Measurements from ENCODE around the gene F10. TPM values are rescaled to one million over a fixed set of nuclear protein-coding genes. Genes with fewer than 3 reads are reported as not detected.

The F10 gene
- total RNA-seq (10 to 100 TPM; 29.8 to 40.2 (median 34.4) TPM), polyA plus RNA-seq (44.9 TPM)
- long read RNA-seq, donor 1, transcript F10-202 (8 exons, 1,517 nt), result major isoform, 84 of 133 reads
- long read RNA-seq, donor 1, partial matches to known transcripts, result 39 of 133 reads
- long read RNA-seq, donor 1, other reads (novel, unspliced or antisense), result 4 of 133 reads
- long read RNA-seq, donor 2, transcript F10-202 (8 exons, 1,517 nt), result major isoform, 34 of 52 reads
- long read RNA-seq, donor 2, partial matches to known transcripts, result 11 of 52 reads
- long read RNA-seq, donor 2, other reads (novel, unspliced or antisense), result 1 of 52 reads
- long read RNA-seq, donor 3, transcript F10-202 (8 exons, 1,517 nt), result major isoform, 107 of 135 reads
- long read RNA-seq, donor 3, transcript F10-203 (8 exons, 1,450 nt), result minor isoform, 6 of 135 reads
- long read RNA-seq, donor 3, partial matches to known transcripts, result 9 of 135 reads
- long read RNA-seq, donor 3, other reads (novel, unspliced or antisense), result 8 of 135 reads
- long read RNA-seq, donor 4, transcript F10-202 (8 exons, 1,517 nt), result major isoform, 34 of 48 reads
- long read RNA-seq, donor 4, partial matches to known transcripts, result 9 of 48 reads
- long read RNA-seq, donor 4, other reads (novel, unspliced or antisense), result 4 of 48 reads

DNA sequence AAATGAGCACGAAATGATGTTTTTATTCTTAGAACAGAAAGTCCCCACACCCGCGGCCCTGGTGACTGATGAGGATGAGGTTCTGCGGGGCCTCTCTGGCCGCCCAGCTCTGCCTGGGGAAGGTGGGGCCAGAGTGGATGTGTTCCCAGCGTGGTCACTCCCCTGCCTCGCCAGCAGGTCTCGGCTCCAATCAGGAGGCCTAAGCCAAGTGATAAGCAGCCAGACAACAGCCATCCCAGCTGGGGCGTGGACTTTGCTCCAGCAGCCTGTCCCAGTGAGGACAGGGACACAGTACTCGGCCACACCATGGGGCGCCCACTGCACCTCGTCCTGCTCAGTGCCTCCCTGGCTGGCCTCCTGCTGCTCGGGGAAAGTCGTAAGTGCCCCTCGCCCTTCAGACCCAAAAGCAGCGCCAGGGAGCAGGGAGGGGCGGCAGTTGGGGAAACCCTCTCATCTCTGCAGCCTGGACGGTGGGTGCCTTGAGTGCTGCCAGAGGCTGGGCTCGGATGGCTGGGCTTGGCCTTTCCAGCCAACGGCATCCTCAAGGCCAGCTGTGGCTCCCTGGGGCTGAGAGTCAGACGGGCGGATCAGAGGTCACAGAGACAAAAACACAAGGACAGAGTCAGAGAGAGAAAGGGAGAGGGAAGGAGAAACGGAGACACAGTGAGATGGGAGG, at the start of gene F10:
Gene F10 (plus strand): TSS at position 250 of the 676 bp plus-strand sequence. CDS start 57 bp downstream, at position 307.
- Histone ChIP-seq H3K27ac (ENCODE audit: low read length) (peak within 1 kb of the TSS; percentile 53), H3K4me3 (ENCODE audit: low read length) (peak within 1 kb of the TSS; percentile 12), H3K27me3 (ENCODE audit: control insufficient read depth, insufficient read depth) (no peaks in the 10 kb centered on the region), H3K9me3 (ENCODE audit: control insufficient read depth, low read length) (no peaks in the 10 kb centered on the region), H3K4me1 (ENCODE audit: control insufficient read depth, insufficient read depth, low read length) (no peaks in the 10 kb centered on the region)
- 23% methylated on average over 23 of the region's 23 CpGs for whole genome bisulfite sequencing
- ATAC-seq, result peak; percentile 90 to 95
- intact Hi-C loops (cut with DNase I), result no loop called here
- peak; percentile 82 to 94 (median 91) for DNase-seq

DNA sequence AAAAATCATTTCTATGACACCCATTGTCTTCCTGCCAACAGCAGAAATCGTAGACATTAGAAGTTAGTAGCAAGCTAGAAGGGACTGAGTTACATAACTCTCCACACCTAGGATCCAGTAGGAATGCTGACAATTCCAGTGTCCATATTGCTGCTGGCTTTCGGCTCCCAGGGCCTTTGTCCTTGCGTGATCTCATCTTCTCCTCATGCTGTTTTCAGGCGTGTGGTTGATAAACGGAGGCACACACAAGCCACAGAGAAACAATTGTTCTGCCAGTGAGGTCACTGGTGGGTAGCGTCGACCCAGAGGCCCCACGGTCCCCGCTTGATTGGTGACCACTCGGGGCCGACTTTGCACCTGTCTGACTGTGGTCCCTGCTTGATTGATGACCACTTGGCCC, 48.7 kb upstream of the F10 start:
- Histone ChIP-seq H3K27me3 (ENCODE audit: control insufficient read depth, insufficient read depth) (no peaks in the 10 kb centered on the region), H3K9me3 (ENCODE audit: control insufficient read depth, low read length) (no peaks in the 10 kb centered on the region), H3K27ac (ENCODE audit: low read length) (no peak overlapping the region), H3K4me1 (ENCODE audit: control insufficient read depth, insufficient read depth, low read length) (no peaks in the 10 kb centered on the region), H3K4me3 (ENCODE audit: low read length) (no peak overlapping the region)
- intact Hi-C loops (cut with DNase I), result no loop called here
- ATAC-seq (no peak), DNase-seq (no peak)
- 87% methylated on average over 11 of the region's 11 CpGs for WGBS

DNA sequence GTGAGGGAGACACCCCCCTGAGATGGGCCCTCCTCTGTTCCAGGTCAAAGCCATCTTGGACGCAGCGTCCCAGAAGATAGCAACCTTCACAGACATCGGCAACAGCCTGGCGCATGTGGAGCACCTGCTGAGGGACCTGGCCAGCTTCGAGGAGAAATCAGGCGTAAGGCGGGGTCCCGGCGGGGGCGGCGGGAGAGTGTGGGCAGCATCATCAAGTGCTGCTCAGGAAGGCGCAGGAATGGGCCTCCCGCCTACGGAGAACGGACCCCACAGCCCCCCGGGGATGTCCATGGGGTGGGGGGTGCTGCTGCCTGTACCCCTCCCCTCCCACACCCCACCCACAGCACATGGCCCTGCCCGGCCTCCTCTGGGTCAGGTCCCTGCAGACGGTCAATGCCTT, 48.2 kb upstream of the F10 start:
- peak in 1 of 2 donors; percentile 8 for ATAC-seq
- H3K9me3 ChIP-seq (ENCODE audit: control insufficient read depth, low read length), result no peaks in the 10 kb centered on the region
- H3K4me1 ChIP-seq (ENCODE audit: control insufficient read depth, insufficient read depth, low read length), result no peaks in the 10 kb centered on the region
- intact Hi-C loops (cut with DNase I), result no loop called here
- 94% methylated on average over 18 of the region's 18 CpGs for WGBS
- H3K4me3 ChIP-seq (ENCODE audit: low read length), result no peak overlapping the region
- no peaks in the 10 kb centered on the region for H3K27me3 ChIP-seq (ENCODE audit: control insufficient read depth, insufficient read depth)
- DNase-seq, result peak in 2 of 3 donors; percentile 39 to 52
- no peak overlapping the region for H3K27ac ChIP-seq (ENCODE audit: low read length)

DNA sequence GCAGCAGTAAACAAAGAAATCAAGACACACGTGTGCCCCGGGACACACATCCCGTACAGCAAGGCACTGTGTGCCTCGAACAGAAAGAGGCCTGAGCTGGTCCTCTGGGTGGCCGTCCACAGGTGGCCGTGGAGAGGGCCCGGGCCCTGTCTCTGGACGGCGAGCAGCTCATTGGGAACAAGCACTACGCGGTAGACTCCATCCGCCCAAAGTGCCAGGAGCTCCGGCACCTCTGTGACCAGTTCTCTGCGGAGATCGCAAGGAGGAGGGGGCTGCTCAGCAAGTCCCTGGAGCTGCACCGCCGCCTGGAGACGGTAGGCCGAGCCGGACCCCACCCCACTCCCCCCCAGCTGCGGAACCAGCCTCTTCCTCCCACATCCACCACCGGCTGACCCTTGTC, 47.7 kb upstream of the F10 start:
- Histone ChIP-seq H3K27me3 (ENCODE audit: control insufficient read depth, insufficient read depth) (no peaks in the 10 kb centered on the region), H3K27ac (ENCODE audit: low read length) (no peak overlapping the region), H3K4me3 (ENCODE audit: low read length) (no peak overlapping the region), H3K4me1 (ENCODE audit: control insufficient read depth, insufficient read depth, low read length) (no peaks in the 10 kb centered on the region), H3K9me3 (ENCODE audit: control insufficient read depth, low read length) (no peaks in the 10 kb centered on the region)
- ATAC-seq, result no peak
- 93% methylated on average over 22 of the region's 22 CpGs for WGBS
- intact Hi-C loops (cut with DNase I), result no loop called here
- DNase-seq, result peak in 2 of 3 donors; percentile 40 to 50

DNA sequence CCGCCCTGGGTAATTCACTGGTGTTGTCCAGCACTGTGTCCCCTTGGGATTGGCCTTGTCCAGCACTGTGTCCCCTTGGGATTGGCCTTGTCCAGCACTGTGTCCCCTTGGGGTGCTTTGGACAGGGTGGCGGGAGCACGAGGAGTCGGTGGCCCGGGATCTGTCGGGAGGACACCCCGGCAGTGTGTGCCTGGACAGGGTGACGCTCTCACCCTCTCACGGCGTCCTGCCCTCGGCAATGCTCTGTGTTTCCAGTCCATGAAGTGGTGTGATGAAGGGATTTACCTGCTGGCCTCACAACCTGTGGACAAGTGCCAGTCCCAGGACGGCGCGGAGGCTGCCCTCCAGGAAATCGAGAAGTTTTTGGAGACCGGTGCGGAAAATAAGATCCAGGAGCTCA, 46.9 kb upstream of the F10 start:
- Histone ChIP-seq H3K4me1 (ENCODE audit: control insufficient read depth, insufficient read depth, low read length) (no peaks in the 10 kb centered on the region), H3K27ac (ENCODE audit: low read length) (no peak overlapping the region), H3K4me3 (ENCODE audit: low read length) (no peak overlapping the region), H3K27me3 (ENCODE audit: control insufficient read depth, insufficient read depth) (no peaks in the 10 kb centered on the region), H3K9me3 (ENCODE audit: control insufficient read depth, low read length) (no peaks in the 10 kb centered on the region)
- DNase-seq, result peak in 1 of 3 donors; percentile 49
- WGBS, result 96% methylated on average over 17 of the region's 17 CpGs
- intact Hi-C loops (cut with DNase I), result no loop called here
- no peak for ATAC-seq

DNA sequence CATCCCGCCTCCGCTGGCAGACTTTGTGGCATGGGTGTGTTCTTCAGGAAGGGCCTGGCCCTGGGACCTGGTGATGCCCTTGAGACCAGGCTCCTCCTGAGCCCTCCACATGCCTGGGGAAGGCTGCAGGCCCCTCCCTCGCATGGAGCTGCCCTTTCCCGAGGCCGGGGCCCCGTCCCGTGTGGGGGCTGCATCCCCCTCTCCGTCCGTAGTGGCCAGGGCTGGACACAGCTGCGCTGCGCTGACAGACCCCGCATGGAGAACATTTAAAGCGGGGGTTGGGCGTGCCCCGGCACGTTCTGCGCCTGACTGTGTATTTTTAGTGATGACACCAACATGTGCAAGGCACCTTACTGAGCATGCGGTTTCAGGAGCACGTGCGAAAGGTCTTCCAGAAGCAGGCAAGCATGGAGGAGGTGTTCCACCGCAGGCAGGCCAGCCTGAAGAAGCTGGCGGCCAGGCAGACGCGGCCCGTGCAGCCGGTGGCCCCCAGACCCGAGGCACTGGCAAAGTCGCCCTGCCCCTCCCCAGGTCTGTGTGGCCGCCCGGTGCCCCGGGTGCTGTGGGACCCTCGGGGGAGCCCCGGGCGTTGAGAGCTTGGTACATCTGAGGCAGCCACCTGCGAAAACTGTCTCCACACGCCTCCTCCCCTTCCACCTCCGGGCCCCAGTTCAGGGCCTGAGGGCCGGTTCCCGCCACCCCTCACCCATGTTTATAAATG, 45.8 kb upstream of the F10 start:
- Histone ChIP-seq H3K4me3 (ENCODE audit: low read length) (no peak overlapping the region), H3K27ac (ENCODE audit: low read length) (no peak overlapping the region), H3K9me3 (ENCODE audit: control insufficient read depth, low read length) (no peaks in the 10 kb centered on the region), H3K4me1 (ENCODE audit: control insufficient read depth, insufficient read depth, low read length) (no peaks in the 10 kb centered on the region), H3K27me3 (ENCODE audit: control insufficient read depth, insufficient read depth) (no peaks in the 10 kb centered on the region)
- intact Hi-C loops (cut with DNase I), result no loop called here
- WGBS, result 93% methylated on average over 39 of the region's 39 CpGs
- ATAC-seq, result no peak
- peak in 2 of 3 donors; percentile 16 to 54 for DNase-seq

DNA sequence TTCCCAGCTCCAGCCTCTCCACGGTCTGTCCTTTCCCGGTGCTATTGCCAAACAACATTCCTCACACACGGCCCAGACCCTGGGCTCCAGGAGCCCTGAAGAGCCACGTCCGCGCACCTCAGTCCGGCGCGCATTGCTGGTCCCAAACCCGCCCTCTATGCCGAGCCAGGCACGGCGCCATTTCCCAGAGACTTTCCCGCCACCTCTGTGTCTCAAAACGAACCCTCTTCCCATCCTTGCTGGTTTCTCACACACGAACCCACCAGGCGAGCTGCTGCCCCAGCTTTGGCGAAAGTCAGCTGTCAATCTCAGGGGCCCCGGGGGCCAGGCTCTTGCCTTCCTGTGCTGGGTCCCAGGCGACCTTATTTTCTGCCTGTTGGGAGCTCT, 45.0 kb upstream of the F10 start:
- no peak overlapping the region for H3K27ac ChIP-seq (ENCODE audit: low read length)
- no peak overlapping the region for H3K4me3 ChIP-seq (ENCODE audit: low read length)
- H3K4me1 ChIP-seq (ENCODE audit: control insufficient read depth, insufficient read depth, low read length), result no peaks in the 10 kb centered on the region
- H3K9me3 ChIP-seq (ENCODE audit: control insufficient read depth, low read length), result no peaks in the 10 kb centered on the region
- ATAC-seq (no peak), DNase-seq (no peak)
- 88% methylated on average over 20 of the region's 20 CpGs for WGBS
- intact Hi-C loops (cut with DNase I), result no loop called here
- H3K27me3 ChIP-seq (ENCODE audit: control insufficient read depth, insufficient read depth), result no peaks in the 10 kb centered on the region

DNA sequence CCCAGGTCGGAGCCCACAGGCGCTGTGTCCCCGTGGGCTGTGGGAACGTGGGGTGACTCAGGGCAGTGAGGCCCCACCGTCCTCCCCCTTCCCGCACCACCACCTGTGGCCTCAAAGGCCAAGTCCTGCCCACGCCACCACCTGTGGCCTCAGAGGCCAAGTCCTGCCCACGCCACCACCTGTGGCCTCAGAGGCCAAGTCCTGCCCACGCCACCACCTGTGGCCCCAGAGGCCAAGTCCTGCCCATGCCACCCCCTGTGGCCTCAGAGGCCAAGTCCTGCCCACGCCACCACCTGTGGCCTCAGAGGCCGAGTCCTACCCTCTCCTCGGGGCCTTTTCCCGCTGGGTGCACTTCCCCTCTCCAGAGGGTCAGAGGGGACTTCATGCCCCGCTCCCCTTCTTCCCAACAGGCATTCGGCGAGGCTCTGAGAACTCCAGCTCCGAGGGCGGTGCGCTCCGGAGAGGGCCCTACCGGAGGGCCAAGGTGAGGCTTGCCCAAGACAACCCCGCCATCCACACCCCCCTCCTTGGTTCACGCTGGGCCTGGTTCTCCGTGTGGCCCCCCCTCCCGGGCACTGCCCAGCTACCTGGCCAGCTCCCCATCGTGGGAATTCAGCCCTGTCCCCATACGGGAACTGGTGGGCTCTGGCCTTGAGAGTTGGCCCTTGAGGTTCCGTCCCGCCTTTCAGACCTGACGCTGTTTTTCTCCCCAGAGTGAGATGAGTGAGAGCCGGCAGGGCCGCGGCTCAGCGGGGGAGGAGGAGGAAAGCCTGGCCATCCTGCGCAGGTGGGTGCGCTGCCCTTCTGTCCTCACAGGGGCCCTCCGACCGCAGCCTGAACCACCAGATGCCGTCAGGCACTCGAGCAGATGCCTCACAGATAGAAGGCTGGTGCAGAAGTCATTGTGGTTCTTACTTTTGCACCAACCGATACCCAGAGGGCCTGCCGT, 44.4 kb upstream of the F10 start:
- no peaks in the 10 kb centered on the region for H3K9me3 ChIP-seq (ENCODE audit: control insufficient read depth, low read length)
- ATAC-seq, result no peak
- no peak overlapping the region for H3K4me3 ChIP-seq (ENCODE audit: low read length)
- H3K4me1 ChIP-seq (ENCODE audit: control insufficient read depth, insufficient read depth, low read length), result no peaks in the 10 kb centered on the region
- DNase-seq, result peak; percentile 9 to 51 (median 48)
- H3K27ac ChIP-seq (ENCODE audit: low read length), result no peak overlapping the region
- H3K27me3 ChIP-seq (ENCODE audit: control insufficient read depth, insufficient read depth), result no peaks in the 10 kb centered on the region
- WGBS, result 92% methylated on average over 42 of the region's 42 CpGs
- intact Hi-C loops (cut with DNase I), result no loop called here

DNA sequence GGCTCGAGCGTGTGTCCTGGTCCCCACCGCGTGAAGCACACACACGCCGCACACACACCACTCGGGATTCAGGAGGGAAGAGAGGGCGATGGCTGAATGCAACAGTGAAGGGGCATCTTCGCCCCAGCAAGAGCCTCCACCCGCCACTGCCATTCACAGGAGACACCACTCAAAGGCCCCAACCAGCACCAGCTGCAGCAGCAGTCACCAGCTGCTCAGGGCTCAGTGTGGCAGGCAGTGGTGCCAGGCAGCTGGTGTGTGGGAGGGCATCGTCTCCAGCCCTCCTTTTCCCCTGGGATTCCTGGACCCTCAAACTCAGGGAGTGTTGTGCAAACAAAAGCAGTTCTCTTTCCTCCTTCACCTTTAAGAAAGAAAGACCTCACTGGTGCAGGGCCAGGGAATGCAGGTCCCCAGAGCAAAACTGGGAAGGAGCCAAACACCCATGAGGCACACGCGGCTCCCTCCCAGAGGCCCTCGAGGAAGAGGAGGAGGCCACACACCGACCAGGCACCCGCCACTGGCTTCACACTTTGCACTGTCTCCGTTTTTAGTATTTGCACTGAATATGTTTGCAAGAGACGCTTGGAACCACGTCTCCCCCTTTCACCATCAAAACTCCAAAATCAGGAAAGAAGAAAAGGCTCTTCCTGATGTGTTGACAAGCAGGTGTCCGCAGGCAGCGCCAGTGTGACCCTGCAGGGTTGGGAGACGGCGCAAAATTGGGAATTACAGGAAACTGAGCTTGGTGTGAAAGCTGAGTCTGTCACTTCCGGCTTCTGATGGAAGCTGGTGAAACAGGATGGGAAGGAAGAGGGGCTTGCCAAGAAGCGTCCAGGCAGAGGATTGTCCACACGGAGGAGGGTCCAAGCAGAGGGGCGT, 43.5 kb upstream of the F10 start:
- H3K27me3 ChIP-seq (ENCODE audit: control insufficient read depth, insufficient read depth), result no peaks in the 10 kb centered on the region
- peaks cover 2% of the 10 kb centered on the region for H3K4me1 ChIP-seq (ENCODE audit: control insufficient read depth, insufficient read depth, low read length)
- no peak overlapping the region for H3K27ac ChIP-seq (ENCODE audit: low read length)
- H3K9me3 ChIP-seq (ENCODE audit: control insufficient read depth, low read length), result no peaks in the 10 kb centered on the region
- ATAC-seq (no peak), DNase-seq (peak in 1 of 3 donors; percentile 3)
- WGBS, result 67% methylated on average over 27 of the region's 27 CpGs
- H3K4me3 ChIP-seq (ENCODE audit: low read length), result no peak overlapping the region
- intact Hi-C loops (cut with DNase I), result no loop called here
